ENCODE data around the gene KRTAP5-3. TPM values are rescaled to one million over a fixed set of nuclear protein-coding genes. Genes with fewer than 3 reads are reported as not detected.
A peak's percentile ranks its signal among the peaks of the same experiment; 100 is the strongest.

Gene KRTAP5-3
- total and polyA plus RNA-seq, 2 of the 8 experiments (the other 6 are each of a cell fraction or from before 2014, with no cell fraction given) = not detected

- peak; percentile 82; the same call in 1 of the 2 replicates for TF ChIP-seq GABPA (IDR thresholded peaks at IDR 0.05; ENCODE audit: borderline replicate concordance, insufficient read depth, low read length)
- TF ChIP-seq SRF (IDR thresholded peaks at IDR 0.05; ENCODE audit: low read depth, low read length) = no peak
- TF ChIP-seq HDAC2 (IDR thresholded peaks at IDR 0.05; ENCODE audit: borderline replicate concordance in 1 of 2, low read depth in 2 of 2, low read length in 2 of 2) = no peak
- 0 out of 2 replicates have a peak, but pooled peaks have one; percentile 12 for TF ChIP-seq YY1 (IDR thresholded peaks at IDR 0.05; ENCODE audit: low read depth, low read length)
- no peak for TF ChIP-seq SP4 (IDR thresholded peaks at IDR 0.05; ENCODE audit: low read length)
- no peak for TF ChIP-seq RNF2 (IDR thresholded peaks at IDR 0.05; ENCODE audit: borderline replicate concordance, low read depth, low read length, missing control alignments, poor library complexity, severe bottlenecking)
- TF ChIP-seq TEAD4 (IDR thresholded peaks at IDR 0.05; ENCODE audit: low read depth, low read length) = no peak
Measured at GRCh38 chr11:1640076-1640946, 32.0 kb upstream of the KRTAP5-3 start (continued).

Measured in H1 (cell line).